ENCODE results near the gene PRPF40A.

- TF ChIP-seq, protein P1, sequence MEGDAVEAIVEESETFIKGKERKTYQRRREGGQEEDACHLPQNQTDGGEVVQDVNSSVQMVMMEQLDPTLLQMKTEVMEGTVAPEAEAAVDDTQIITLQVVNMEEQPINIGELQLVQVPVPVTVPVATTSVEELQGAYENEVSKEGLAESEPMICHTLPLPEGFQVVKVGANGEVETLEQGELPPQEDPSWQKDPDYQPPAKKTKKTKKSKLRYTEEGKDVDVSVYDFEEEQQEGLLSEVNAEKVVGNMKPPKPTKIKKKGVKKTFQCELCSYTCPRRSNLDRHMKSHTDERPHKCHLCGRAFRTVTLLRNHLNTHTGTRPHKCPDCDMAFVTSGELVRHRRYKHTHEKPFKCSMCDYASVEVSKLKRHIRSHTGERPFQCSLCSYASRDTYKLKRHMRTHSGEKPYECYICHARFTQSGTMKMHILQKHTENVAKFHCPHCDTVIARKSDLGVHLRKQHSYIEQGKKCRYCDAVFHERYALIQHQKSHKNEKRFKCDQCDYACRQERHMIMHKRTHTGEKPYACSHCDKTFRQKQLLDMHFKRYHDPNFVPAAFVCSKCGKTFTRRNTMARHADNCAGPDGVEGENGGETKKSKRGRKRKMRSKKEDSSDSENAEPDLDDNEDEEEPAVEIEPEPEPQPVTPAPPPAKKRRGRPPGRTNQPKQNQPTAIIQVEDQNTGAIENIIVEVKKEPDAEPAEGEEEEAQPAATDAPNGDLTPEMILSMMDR (conservative IDR thresholded peaks at IDR 0.05; ENCODE audit: low read depth in 2 of 2) = no peak
- TF ChIP-seq ETS1 (IDR thresholded peaks at IDR 0.05) = no peak
- TF ChIP-seq EZH2phosphoT487 (IDR thresholded peaks at IDR 0.05; ENCODE audit: unreplicated experiment) = no peak
- TF ChIP-seq EZH2 (IDR thresholded peaks at IDR 0.05; ENCODE audit: low read depth, unreplicated experiment) = no peak
- TF ChIP-seq POLR2AphosphoS5 (IDR thresholded peaks at IDR 0.05; ENCODE audit: low read depth) = no peak
- TF ChIP-seq REST (IDR thresholded peaks at IDR 0.05; ENCODE audit: unreplicated experiment) = no peak
- no peak for TF ChIP-seq STAT1 (IDR thresholded peaks at IDR 0.05; ENCODE audit: unreplicated experiment)
- no peak for TF ChIP-seq CREB1 (CRISPR knock-in tag; IDR thresholded peaks at IDR 0.05; ENCODE audit: low read depth)
These were observed 88.1 kb downstream of the PRPF40A start for GRCh38 chr2:152629202-152629601.
